ENCODE measurements around the gene DCUN1D4. TPM values are rescaled to one million over a fixed set of nuclear protein-coding genes. Genes with fewer than 3 reads are reported as not detected.

The DCUN1D4 gene
- polyA plus RNA-seq, 1 donor from 2014 or later, result 130 TPM

GRCh38 chr4:51907006-51907669 is 64.2 kb downstream of the DCUN1D4 start:
- H3K27ac ChIP-seq (ENCODE audit: low read length), result no peak overlapping the region
- H3K27me3 ChIP-seq (ENCODE audit: insufficient read depth, low read depth, low read length), result no peaks in the 10 kb centered on the region
- no peaks in the 10 kb centered on the region for H4K20me1 ChIP-seq (ENCODE audit: insufficient read depth)
- no peaks in the 10 kb centered on the region for H3F3A ChIP-seq (ENCODE audit: insufficient read depth, low read length, poor library complexity, severe bottlenecking)
- no peaks in the 10 kb centered on the region for H3K9me3 ChIP-seq (ENCODE audit: low read length)
- no peak overlapping the region for H2AFZ ChIP-seq (ENCODE audit: low read depth, low read length)
- H3K9ac ChIP-seq (ENCODE audit: low read length), result no peak overlapping the region
- no peaks in the 10 kb centered on the region for H3K36me3 ChIP-seq (ENCODE audit: insufficient read depth, low read length)
- no peaks in the 10 kb centered on the region for H3K9me2 ChIP-seq (ENCODE audit: insufficient read depth, low read length)
- H3K4me2 ChIP-seq (ENCODE audit: low read length), result no peak overlapping the region
- TF ChIP-seq SMC3 (conservative IDR thresholded peaks at IDR 0.05; ENCODE audit: poor library complexity) (no peak), POLR2AphosphoS5 (IDR thresholded peaks at IDR 0.05) (no peak)
- H3K4me3 ChIP-seq (ENCODE audit: low read length), result no peak overlapping the region
- H3K79me2 ChIP-seq (replicated peaks; ENCODE audit: insufficient read depth, low read length), result peaks cover 4% of the 10 kb centered on the region

DNA sequence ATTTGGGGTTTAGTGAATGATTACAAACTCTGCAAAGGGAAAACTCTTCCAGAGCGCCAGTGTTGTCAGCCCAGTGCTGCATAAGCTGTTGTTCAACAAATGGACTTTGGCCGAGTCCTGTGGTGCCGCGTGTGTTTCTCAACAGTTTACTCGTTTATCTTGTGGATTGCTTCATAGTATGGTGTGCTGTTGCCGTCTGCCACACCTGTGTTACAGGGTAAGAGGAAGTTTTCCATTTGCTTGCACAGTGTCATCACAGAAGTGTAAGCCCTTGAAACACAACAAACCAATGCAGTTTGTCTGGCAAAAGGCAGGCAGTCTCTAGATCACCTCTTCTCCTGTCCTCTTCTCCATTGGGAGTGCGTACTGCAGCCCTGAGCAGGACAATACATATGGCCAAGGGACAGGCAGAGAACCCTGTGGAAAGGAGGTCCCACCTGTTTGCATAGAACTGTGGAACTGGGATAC is 66.3 kb downstream of the DCUN1D4 start:
- peaks cover 7% of the 10 kb centered on the region for H3K36me3 ChIP-seq (ENCODE audit: insufficient read depth, low read length)
- no peaks in the 10 kb centered on the region for H3F3A ChIP-seq (ENCODE audit: insufficient read depth, low read length, poor library complexity, severe bottlenecking)
- TF ChIP-seq RAD21 (conservative IDR thresholded peaks at IDR 0.05) (no peak), EZH2 (IDR thresholded peaks at IDR 0.05; ENCODE audit: borderline replicate concordance, insufficient read depth, low read length, poor library complexity, severe bottlenecking) (no peak), TAF1 (IDR thresholded peaks at IDR 0.05; ENCODE audit: low read depth) (no peak)

GRCh38 chr4:51918251-51918650 is 75.3 kb downstream of the DCUN1D4 start:
- Histone ChIP-seq H3K36me3 (ENCODE audit: insufficient read depth, low read length) (peaks cover 20% of the 10 kb centered on the region), H4K20me1 (ENCODE audit: insufficient read depth) (no peaks in the 10 kb centered on the region), H2AFZ (ENCODE audit: low read depth, low read length) (no peak overlapping the region), H3K79me2 (replicated peaks; ENCODE audit: insufficient read depth, low read length) (no peaks in the 10 kb centered on the region), H3K27me3 (ENCODE audit: insufficient read depth, low read depth, low read length) (no peaks in the 10 kb centered on the region), H3K9ac (ENCODE audit: low read length) (no peak overlapping the region), H3K27ac (ENCODE audit: low read length) (no peak overlapping the region), H3K4me2 (ENCODE audit: low read length) (no peak overlapping the region), H3K9me3 (ENCODE audit: low read length) (no peaks in the 10 kb centered on the region), H3F3A (ENCODE audit: insufficient read depth, low read length, poor library complexity, severe bottlenecking) (no peaks in the 10 kb centered on the region), H3K9me2 (ENCODE audit: insufficient read depth, low read length) (no peaks in the 10 kb centered on the region), H3K4me3 (ENCODE audit: low read length) (no peak overlapping the region)
- TF ChIP-seq EP300 (conservative IDR thresholded peaks at IDR 0.05; ENCODE audit: poor library complexity, severe bottlenecking) (no peak), POLR2AphosphoS5 (IDR thresholded peaks at IDR 0.05) (no peak), RAD21 (conservative IDR thresholded peaks at IDR 0.05) (no peak), SMC3 (conservative IDR thresholded peaks at IDR 0.05; ENCODE audit: poor library complexity) (no peak), MXI1 (conservative IDR thresholded peaks at IDR 0.05; ENCODE audit: poor library complexity, severe bottlenecking) (no peak), TAF1 (IDR thresholded peaks at IDR 0.05; ENCODE audit: low read depth) (no peak), REST (IDR thresholded peaks at IDR 0.05; ENCODE audit: borderline replicate concordance) (no peak)
- TF ChIP-seq, protein P1, sequence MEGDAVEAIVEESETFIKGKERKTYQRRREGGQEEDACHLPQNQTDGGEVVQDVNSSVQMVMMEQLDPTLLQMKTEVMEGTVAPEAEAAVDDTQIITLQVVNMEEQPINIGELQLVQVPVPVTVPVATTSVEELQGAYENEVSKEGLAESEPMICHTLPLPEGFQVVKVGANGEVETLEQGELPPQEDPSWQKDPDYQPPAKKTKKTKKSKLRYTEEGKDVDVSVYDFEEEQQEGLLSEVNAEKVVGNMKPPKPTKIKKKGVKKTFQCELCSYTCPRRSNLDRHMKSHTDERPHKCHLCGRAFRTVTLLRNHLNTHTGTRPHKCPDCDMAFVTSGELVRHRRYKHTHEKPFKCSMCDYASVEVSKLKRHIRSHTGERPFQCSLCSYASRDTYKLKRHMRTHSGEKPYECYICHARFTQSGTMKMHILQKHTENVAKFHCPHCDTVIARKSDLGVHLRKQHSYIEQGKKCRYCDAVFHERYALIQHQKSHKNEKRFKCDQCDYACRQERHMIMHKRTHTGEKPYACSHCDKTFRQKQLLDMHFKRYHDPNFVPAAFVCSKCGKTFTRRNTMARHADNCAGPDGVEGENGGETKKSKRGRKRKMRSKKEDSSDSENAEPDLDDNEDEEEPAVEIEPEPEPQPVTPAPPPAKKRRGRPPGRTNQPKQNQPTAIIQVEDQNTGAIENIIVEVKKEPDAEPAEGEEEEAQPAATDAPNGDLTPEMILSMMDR (IDR thresholded peaks at IDR 0.05; ENCODE audit: poor library complexity, severe bottlenecking), result no peak

More for the DNA sequence above, 66.3 kb downstream of the DCUN1D4 start:
- H3K9ac ChIP-seq (ENCODE audit: low read length), result no peak overlapping the region
- H4K20me1 ChIP-seq (ENCODE audit: insufficient read depth), result no peaks in the 10 kb centered on the region
- no peaks in the 10 kb centered on the region for H3K9me2 ChIP-seq (ENCODE audit: insufficient read depth, low read length)
- H3K27ac ChIP-seq (ENCODE audit: low read length), result no peak overlapping the region
- no peak overlapping the region for H2AFZ ChIP-seq (ENCODE audit: low read depth, low read length)
- H3K79me2 ChIP-seq (replicated peaks; ENCODE audit: insufficient read depth, low read length), result peaks cover 4% of the 10 kb centered on the region
- H3K4me2 ChIP-seq (ENCODE audit: low read length), result no peak overlapping the region
- no peaks in the 10 kb centered on the region for H3K9me3 ChIP-seq (ENCODE audit: low read length)
- no peak overlapping the region for H3K4me3 ChIP-seq (ENCODE audit: low read length)
- H3K27me3 ChIP-seq (ENCODE audit: insufficient read depth, low read depth, low read length), result no peaks in the 10 kb centered on the region

Data from neural cell (in vitro differentiated cells).